CD4-positive, alpha-beta T cell treated with Interleukin-6 for 4 hours (primary cell): Measurements from ENCODE around the gene IMP3.
"Not testable (repeated sequence)": the region's sequence is repeated elsewhere in the genome, so short reads cannot be mapped to it uniquely, and the experiment has no call there.

Experiments used
- DNase-seq: peaks from one replicate; pipeline ENCODE4 v3.0.0-alpha.2; 2020; ENCODE audit warnings: mixed read lengths

IMP3 gene, protein sequence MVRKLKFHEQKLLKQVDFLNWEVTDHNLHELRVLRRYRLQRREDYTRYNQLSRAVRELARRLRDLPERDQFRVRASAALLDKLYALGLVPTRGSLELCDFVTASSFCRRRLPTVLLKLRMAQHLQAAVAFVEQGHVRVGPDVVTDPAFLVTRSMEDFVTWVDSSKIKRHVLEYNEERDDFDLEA

GRCh38 chr15:75639709-75640482 is at the start of gene IMP3:
Gene IMP3, minus strand, starts transcription at chr15:75640224. Its CDS starts 56 bp downstream, at chr15:75640168.
- DNase-seq: peak; percentile 93

- DNase-seq: not testable (repeated sequence)
Measured at GRCh38 chr15:75689429-75689828, 49.4 kb upstream of the IMP3 start.

GRCh38 chr15:75688831-75689230 is 48.8 kb upstream of the IMP3 start:
- no peak for DNase-seq

- no peak for DNase-seq
Measured at GRCh38 chr15:75688278-75688557, 48.2 kb upstream of the IMP3 start.

DNA sequence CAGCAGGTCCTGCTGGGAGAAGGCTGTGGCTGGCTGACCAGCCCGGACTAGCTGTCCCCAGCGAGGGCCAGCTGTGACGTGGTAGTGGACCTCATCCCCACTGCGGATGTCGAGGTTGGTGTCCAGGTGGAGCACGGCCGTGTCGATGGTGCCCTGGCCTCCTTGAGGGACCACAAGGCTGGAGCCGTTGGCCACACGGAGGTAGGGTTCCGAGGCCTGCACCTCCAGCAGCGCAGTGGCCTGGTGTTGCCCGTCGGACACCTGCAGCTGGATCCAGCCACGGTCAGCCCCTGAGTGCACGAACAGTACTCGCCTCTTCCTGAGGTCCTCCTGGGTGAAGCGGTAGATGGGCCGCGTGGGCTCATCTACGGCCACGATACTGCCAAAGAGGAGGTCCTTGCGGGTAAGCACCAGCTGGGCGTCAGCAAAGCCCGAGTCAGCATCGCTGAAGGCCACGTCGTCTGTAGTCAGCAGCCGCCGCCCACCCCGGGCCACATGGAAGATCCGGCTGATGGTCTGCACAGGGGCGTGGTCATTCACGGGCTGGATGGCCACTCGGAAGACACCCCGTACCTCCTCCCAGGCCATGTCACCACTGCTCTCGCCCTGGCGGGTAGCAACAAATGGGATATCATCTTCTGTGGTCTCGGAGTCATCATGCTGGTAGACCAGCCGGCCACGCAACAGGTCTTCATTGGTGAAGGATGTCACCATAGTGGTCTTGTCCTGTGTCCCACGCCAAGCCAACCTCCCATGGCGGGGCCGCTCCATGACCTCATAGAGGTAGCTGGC is 47.7 kb upstream of the IMP3 start:
- no peak for DNase-seq

GRCh38 chr15:75686212-75686642 is 46.2 kb upstream of the IMP3 start:
- DNase-seq: peak; percentile 73

DNA sequence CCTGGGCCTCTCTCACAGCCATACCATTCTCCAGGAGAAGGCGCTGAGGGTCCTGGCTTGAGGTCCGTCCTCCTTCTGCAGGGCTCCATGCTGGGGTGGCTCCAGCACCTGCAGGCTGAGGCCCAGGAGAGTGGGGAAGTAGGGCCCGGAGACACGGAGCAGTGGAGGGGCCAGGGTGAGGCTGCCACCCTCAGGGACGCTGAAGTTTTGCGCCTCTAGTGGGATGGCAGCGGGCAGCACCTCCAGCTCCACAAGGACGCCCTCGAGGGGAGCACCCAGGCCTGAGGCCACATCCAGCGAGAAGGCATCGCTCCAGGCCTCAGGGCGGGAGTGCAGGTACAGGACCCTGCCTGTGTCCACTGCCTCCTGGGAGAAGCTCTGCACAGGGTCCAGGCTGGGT is 45.2 kb upstream of the IMP3 start:
- DNase-seq: no peak

GRCh38 chr15:75684648-75685047 is 44.6 kb upstream of the IMP3 start:
- DNase-seq: no peak

- DNase-seq: peak; percentile 69
Measured at GRCh38 chr15:75683646-75684312, 43.8 kb upstream of the IMP3 start.

- no peak for DNase-seq
Measured at GRCh38 chr15:75682181-75683135, 42.4 kb upstream of the IMP3 start.

- no peak for DNase-seq
Measured at GRCh38 chr15:75680007-75680789, 40.2 kb upstream of the IMP3 start.

- DNase-seq: not testable (repeated sequence)
Measured at GRCh38 chr15:75678324-75678690, 38.3 kb upstream of the IMP3 start.

- DNase-seq: no peak
Measured at GRCh38 chr15:75677465-75678323, 37.7 kb upstream of the IMP3 start.

DNA sequence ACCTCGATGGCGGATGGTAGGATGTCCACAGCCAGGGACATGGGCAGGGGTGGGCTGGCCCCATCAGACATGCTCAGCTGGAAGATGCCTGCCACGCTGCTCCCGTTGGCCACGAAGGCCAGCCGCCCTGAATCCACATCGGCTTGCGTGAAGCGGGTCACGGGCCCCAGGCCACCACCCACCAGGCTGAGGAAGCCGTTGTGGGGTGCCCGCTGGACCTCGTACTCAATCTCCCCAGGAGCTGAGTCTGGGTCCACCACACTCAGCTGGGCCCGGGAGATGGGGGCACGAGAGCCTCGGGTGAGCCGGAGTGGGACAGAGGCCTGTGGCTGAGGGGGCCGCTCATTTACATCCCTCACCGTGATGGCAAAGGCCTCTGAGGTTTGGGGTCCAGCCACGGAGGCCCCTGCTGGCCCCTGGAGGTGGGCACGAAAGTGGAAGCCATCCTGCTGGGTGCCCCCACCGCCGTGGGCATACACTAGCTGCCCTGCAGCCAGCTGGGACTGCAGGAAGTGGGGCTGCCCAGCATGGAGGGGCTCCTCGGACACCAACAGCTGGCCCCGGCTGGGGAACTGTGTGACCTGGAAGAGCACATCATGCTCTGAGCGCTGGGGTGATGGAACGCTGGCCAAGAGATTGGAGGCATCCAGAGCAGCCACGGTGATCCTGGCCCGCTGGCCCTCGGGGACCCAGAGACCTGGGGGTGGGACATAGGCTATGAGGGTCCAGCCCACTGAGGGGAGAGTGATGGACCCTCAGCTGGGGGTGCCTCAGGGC is 36.9 kb upstream of the IMP3 start:
- DNase-seq: no peak

GRCh38 chr15:75675579-75676404 is 35.8 kb upstream of the IMP3 start:
- DNase-seq: no peak

DNA sequence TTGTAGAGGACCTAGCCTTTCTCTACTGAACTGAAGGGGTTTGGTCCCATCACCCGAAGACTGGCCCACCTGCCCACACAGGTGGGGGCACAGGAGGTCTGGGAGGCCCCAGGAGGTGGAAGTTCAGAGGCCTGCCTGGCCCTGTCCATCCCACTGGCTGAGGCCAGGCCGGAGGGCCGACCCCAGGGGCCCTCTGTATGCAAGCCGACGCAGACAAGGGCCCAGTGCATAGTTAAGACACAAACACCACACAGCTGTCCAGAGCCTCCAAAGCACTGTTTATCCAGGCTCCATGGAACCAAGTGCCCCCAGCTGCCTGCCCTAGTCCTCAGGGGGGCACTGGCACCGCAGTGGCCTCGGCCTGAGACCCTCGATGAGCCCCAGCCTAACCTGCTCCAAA is 34.3 kb upstream of the IMP3 start:
- no peak for DNase-seq

DNA sequence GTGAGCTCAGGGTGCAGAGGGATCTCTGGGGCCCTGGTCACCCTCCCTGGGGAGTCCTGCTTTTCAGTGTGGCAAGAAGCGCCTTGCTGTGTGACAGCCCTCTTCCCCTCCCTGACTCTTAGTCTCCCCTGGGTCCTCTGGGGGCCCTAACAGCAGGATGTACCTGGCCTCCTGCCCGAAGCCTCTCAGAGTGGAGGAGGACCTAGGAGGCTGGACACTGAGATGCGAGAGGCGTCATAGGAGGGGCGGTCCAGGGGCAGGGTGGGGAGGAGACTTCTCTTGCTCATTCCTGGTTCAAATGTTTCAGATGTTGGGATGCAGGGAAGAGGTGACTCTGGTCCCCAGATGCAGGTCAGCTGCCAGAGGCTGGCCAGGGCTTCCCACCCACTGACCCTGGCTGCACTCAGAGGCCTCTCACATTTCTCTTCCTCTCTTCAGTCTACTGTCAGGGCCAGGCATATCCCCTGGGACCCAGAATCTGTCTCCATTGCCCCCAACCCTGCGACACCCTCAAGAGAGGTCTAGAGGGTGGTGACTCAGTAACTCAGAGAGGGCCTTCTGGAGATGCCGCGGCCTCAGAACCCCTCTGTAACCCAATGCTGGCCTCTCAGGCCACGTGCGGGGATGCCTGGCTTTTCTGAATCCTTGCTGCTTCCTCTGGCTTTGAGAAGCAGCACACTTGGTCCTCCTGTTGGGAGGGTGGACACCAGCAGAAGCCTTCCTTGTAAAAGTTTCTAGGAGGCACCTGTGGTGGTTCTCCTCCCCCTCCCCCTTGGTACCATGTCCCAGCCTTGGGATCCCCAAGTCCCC is 33.6 kb upstream of the IMP3 start:
- DNase-seq: no peak
